ENCODE results near the gene PRRG3.
"Not testable (repeated sequence)": the region's sequence is repeated elsewhere in the genome, so short reads cannot be mapped to it uniquely, and the experiment has no call there.

PRRG3 gene

GRCh38 chrX:151694661-151695582, at the start of gene PRRG3:
Gene PRRG3 (plus strand): TSS chrX:151695458. CDS start chrX:151698815, 3,357 bp downstream.
- no peak for DNase-seq (ENCODE audit: low read depth)

- DNase-seq (ENCODE audit: low read depth) = no peak
Observed at GRCh38 chrX:151675121-151675746, 20.0 kb upstream of the PRRG3 start.

- DNase-seq (ENCODE audit: low read depth) = no peak
Observed at GRCh38 chrX:151676196-151676595, 19.1 kb upstream of the PRRG3 start.

GRCh38 chrX:151679798-151680402, 15.4 kb upstream of the PRRG3 start:
- no peak for DNase-seq (ENCODE audit: low read depth)

- DNase-seq (ENCODE audit: low read depth) = no peak
Observed at GRCh38 chrX:151680805-151681204, 14.5 kb upstream of the PRRG3 start.

- DNase-seq (ENCODE audit: low read depth) = no peak
Observed at GRCh38 chrX:151687635-151688034, 7.6 kb upstream of the PRRG3 start.

- no peak for DNase-seq (ENCODE audit: low read depth)
Observed at GRCh38 chrX:151688695-151689094, 6.6 kb upstream of the PRRG3 start.

GRCh38 chrX:151692825-151693224, 2.4 kb upstream of the PRRG3 start:
- no peak for DNase-seq (ENCODE audit: low read depth)

GRCh38 chrX:151694121-151694520, 1.1 kb upstream of the PRRG3 start:
- DNase-seq (ENCODE audit: low read depth) = no peak

- DNase-seq (ENCODE audit: low read depth) = no peak
Observed at GRCh38 chrX:151695583-151696340, 504 bp downstream of the PRRG3 start.

- DNase-seq (ENCODE audit: low read depth) = not testable (repeated sequence)
Observed at GRCh38 chrX:151697082-151697481, 1.8 kb downstream of the PRRG3 start.

- no peak for DNase-seq (ENCODE audit: low read depth)
Observed at GRCh38 chrX:151697522-151697921, 2.3 kb downstream of the PRRG3 start.

GRCh38 chrX:151698485-151698884, 3.2 kb downstream of the PRRG3 start:
- DNase-seq (ENCODE audit: low read depth) = no peak

- no peak for DNase-seq (ENCODE audit: low read depth)
Observed at GRCh38 chrX:151699746-151700145, 4.5 kb downstream of the PRRG3 start.

GRCh38 chrX:151700581-151700980, 5.3 kb downstream of the PRRG3 start:
- DNase-seq (ENCODE audit: low read depth) = no peak

- no peak for DNase-seq (ENCODE audit: low read depth)
Observed at GRCh38 chrX:151701071-151701470, 5.8 kb downstream of the PRRG3 start.

- no peak for DNase-seq (ENCODE audit: low read depth)
Observed at GRCh38 chrX:151701531-151701930, 6.3 kb downstream of the PRRG3 start.

- DNase-seq (ENCODE audit: low read depth) = no peak
Observed at GRCh38 chrX:151702026-151702714, 6.9 kb downstream of the PRRG3 start.

- no peak for DNase-seq (ENCODE audit: low read depth)
Observed at GRCh38 chrX:151702741-151703340, 7.6 kb downstream of the PRRG3 start.

GRCh38 chrX:151703487-151703886, 8.2 kb downstream of the PRRG3 start:
- no peak for DNase-seq (ENCODE audit: low read depth)

GRCh38 chrX:151704041-151704663, 8.9 kb downstream of the PRRG3 start:
- DNase-seq (ENCODE audit: low read depth) = no peak
